MM.1S (cell line): ENCODE results near the gene MTA3.

Source experiments
- EZH2 ChIP-seq: fragments of 300-600 bp; sonication (generic); optimal IDR thresholded peaks from 2 replicates; pipeline ENCODE3; 2017; ENCODE audit warnings: low read depth, mild to moderate bottlenecking, antibody characterized with exemption, low read length, mixed read lengths
- EZH2phosphoT487 ChIP-seq: fragments of 300-600 bp; sonication (generic); IDR thresholded peaks from 2 replicates; pipeline ENCODE4 v1.6.1; 2018; ENCODE audit warnings: antibody characterized with exemption, low read length
- TF ChIP-seq, protein P1 (sequence below): fragments of 300-600 bp; sonication (generic); IDR thresholded peaks from 2 replicates; pipeline ENCODE4 v1.5.1; 2016; ENCODE audit warnings: antibody characterized with exemption, low read length, mixed read lengths

DNA sequence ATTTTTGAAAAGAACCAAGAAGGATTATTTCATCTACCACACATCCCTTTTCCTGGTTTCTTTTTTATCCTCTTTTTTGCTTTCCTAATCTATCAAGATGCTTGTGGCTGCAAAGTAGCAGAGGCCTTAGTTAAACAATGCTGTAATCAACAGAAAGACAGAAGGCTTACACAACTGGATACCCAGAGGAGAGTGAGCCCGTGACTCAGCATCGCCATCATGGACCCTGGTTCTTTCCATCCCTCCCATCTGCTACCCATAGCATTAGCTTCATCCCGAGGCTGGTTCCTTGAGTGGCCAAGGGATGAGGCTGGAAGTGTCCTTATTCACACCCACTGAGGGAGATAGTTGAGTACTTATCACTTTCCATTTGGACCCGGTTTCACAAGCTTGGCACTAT lies 231.4 kb downstream of the MTA3 start:
- TF ChIP-seq EZH2 (no peak), EZH2phosphoT487 (no peak)
- TF ChIP-seq, protein P1, sequence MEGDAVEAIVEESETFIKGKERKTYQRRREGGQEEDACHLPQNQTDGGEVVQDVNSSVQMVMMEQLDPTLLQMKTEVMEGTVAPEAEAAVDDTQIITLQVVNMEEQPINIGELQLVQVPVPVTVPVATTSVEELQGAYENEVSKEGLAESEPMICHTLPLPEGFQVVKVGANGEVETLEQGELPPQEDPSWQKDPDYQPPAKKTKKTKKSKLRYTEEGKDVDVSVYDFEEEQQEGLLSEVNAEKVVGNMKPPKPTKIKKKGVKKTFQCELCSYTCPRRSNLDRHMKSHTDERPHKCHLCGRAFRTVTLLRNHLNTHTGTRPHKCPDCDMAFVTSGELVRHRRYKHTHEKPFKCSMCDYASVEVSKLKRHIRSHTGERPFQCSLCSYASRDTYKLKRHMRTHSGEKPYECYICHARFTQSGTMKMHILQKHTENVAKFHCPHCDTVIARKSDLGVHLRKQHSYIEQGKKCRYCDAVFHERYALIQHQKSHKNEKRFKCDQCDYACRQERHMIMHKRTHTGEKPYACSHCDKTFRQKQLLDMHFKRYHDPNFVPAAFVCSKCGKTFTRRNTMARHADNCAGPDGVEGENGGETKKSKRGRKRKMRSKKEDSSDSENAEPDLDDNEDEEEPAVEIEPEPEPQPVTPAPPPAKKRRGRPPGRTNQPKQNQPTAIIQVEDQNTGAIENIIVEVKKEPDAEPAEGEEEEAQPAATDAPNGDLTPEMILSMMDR = no peak
